Progenitor cell of endocrine pancreas (in vitro differentiated cells): Measurements from ENCODE around the gene ZSCAN18. TPM values are rescaled to one million over a fixed set of nuclear protein-coding genes. Genes with fewer than 3 reads are reported as not detected.
A peak's percentile ranks its signal among the peaks of the same experiment; 100 is the strongest.

Experiments
- DNase-seq: peaks from one replicate; pipeline ENCODE4 v3.0.0; 2021; ENCODE audit warnings: low spot score; ENCODE audit not compliant: unreplicated experiment
- H3K27ac Mint-ChIP-seq: 2 replicates; pipeline ENCODE4 v1.8.0; 2021; ENCODE audit warnings: mild to moderate bottlenecking, moderate library complexity, mixed read lengths
- H3K27me3 Mint-ChIP-seq: 2 replicates; pipeline ENCODE4 v1.8.0; 2021; ENCODE audit warnings: mixed read lengths
- H3K36me3 Mint-ChIP-seq: 2 replicates; pipeline ENCODE4 v1.8.0; 2022; ENCODE audit warnings: mixed read lengths; ENCODE audit not compliant: insufficient read depth
- H3K4me1 Mint-ChIP-seq: 2 replicates; pipeline ENCODE4 v1.8.0; 2021; ENCODE audit warnings: low read depth, mixed read lengths
- H3K4me3 Mint-ChIP-seq: 2 replicates; pipeline ENCODE4 v1.8.0; 2021; ENCODE audit warnings: low read depth, mild to moderate bottlenecking, moderate library complexity, mixed read lengths
- H3K9me3 Mint-ChIP-seq: 2 replicates; pipeline ENCODE4 v1.8.0; 2021; ENCODE audit warnings: low read depth, mixed read lengths
- total RNA-seq: library from RNA; stranded (reverse); gene quantifications from 2 replicates; pipeline ENCODE4 v1.2.1, GENCODE V29; 2021
- TF ChIP-seq, protein P1 (sequence below): fragments of 200-600 bp; sonication (generic); IDR thresholded peaks from one replicate; pipeline ENCODE4 v1.5.0; 2021; ENCODE audit warnings: antibody characterized with exemption, mild to moderate bottlenecking; ENCODE audit not compliant: unreplicated experiment

Gene ZSCAN18
- total RNA-seq, 1 donor from 2014 or later = 118 TPM

DNA sequence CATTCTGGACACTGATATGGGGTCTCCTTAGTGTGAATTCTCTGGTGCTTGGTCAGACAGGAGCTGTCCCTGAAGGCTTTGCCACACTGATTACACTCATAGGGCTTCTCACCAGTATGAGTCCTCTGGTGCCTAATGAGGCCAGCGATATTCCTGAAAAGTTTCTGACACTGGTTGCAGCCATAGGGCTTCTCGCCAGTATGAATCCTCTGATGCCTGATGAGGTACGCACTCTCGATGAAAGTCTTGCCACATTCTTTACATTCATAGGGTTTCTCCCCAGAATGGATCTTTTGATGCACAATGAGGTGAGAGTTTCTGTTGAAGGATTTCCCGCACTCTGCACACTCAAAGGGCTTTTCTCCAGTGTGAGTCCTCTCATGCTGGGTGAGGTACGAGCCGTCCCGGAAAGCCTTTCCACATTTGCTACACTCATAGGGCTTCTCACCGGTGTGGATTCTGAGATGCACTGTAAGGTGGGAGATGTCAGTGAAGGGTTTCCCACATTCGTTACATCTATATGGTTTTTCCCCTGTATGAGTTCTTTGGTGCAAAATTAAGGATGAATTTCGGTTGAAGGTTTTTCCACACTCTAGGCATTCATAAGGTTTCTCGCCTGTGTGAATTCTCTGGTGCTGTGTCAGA, 30.1 kb upstream of the ZSCAN18 start:
- Mint-ChIP-seq H3K4me1 (no peaks in the 10 kb centered on the region), H3K4me3 (no peak overlapping the region), H3K27ac (peak overlapping the region; percentile 45), H3K9me3 (peaks cover 68% of the 10 kb centered on the region), H3K36me3 (peaks cover 76% of the 10 kb centered on the region), H3K27me3 (no peaks in the 10 kb centered on the region)
- no peak for DNase-seq
- TF ChIP-seq, protein P1, sequence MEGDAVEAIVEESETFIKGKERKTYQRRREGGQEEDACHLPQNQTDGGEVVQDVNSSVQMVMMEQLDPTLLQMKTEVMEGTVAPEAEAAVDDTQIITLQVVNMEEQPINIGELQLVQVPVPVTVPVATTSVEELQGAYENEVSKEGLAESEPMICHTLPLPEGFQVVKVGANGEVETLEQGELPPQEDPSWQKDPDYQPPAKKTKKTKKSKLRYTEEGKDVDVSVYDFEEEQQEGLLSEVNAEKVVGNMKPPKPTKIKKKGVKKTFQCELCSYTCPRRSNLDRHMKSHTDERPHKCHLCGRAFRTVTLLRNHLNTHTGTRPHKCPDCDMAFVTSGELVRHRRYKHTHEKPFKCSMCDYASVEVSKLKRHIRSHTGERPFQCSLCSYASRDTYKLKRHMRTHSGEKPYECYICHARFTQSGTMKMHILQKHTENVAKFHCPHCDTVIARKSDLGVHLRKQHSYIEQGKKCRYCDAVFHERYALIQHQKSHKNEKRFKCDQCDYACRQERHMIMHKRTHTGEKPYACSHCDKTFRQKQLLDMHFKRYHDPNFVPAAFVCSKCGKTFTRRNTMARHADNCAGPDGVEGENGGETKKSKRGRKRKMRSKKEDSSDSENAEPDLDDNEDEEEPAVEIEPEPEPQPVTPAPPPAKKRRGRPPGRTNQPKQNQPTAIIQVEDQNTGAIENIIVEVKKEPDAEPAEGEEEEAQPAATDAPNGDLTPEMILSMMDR = no peak

DNA sequence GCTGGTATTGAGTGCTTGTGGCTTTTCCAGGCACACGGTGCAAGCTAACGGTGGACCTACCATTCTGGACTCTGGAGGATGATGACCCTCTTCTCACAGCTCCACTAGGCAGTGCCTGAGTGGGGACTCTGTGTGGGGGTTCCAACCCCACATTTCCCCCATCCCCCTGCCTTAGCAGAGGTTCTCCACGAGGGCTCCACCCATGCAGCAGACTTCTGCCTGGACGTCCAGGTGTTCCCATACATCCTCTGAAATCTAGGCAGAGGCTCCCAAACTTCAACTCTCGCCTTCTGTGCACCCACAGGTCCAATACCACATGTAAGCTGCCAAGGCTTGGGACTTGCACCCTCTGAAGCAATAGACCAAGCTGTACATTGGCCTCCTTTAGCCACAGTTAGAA, 25.3 kb upstream of the ZSCAN18 start:
- DNase-seq = no peak
- Mint-ChIP-seq H3K36me3 (peaks cover 40% of the 10 kb centered on the region), H3K27me3 (no peaks in the 10 kb centered on the region), H3K4me1 (no peaks in the 10 kb centered on the region), H3K27ac (no peak overlapping the region), H3K9me3 (peaks cover 71% of the 10 kb centered on the region), H3K4me3 (no peak overlapping the region)
- TF ChIP-seq, protein P1 = no peak

DNA sequence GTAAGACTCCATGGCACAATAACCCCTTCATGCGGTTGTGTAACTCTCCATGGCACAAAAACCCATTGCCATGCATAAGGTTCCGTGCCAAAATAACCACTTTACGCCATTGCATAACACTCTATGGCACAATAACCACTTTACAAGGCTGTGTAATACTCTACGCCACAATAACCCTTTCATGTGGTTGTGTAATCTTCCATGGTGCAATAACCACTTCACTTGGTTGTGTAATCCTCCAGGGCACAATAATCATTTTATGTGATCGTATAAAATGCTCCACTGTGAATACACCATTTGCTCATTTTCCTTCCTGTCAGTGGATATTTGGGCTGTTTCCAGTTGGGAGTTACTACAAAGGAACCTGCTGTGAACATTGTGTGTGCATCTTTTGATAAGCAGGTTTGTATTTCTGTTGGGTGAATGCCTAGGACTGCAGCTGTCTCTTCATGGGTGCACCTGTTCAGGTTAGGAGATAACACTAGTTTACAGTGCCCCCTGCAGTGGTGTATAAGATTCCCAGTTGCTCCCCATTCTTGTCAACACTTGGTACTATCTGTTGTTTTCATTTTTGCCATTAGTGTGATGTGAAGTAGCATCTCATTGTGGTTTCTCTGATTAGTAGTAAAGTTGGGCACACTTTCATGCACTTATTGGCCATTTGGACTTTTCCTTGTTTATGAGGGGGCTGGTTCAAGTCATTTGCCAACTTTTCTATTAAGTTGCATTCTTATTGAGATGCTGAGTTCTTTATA, 21.1 kb upstream of the ZSCAN18 start:
- DNase-seq = no peak
- H3K36me3 Mint-ChIP-seq = peaks cover 14% of the 10 kb centered on the region
- TF ChIP-seq, protein P1 = no peak
- H3K27ac Mint-ChIP-seq = no peak overlapping the region
- no peaks in the 10 kb centered on the region for H3K4me1 Mint-ChIP-seq
- no peak overlapping the region for H3K4me3 Mint-ChIP-seq
- H3K9me3 Mint-ChIP-seq = peaks cover 62% of the 10 kb centered on the region
- H3K27me3 Mint-ChIP-seq = no peaks in the 10 kb centered on the region

DNA sequence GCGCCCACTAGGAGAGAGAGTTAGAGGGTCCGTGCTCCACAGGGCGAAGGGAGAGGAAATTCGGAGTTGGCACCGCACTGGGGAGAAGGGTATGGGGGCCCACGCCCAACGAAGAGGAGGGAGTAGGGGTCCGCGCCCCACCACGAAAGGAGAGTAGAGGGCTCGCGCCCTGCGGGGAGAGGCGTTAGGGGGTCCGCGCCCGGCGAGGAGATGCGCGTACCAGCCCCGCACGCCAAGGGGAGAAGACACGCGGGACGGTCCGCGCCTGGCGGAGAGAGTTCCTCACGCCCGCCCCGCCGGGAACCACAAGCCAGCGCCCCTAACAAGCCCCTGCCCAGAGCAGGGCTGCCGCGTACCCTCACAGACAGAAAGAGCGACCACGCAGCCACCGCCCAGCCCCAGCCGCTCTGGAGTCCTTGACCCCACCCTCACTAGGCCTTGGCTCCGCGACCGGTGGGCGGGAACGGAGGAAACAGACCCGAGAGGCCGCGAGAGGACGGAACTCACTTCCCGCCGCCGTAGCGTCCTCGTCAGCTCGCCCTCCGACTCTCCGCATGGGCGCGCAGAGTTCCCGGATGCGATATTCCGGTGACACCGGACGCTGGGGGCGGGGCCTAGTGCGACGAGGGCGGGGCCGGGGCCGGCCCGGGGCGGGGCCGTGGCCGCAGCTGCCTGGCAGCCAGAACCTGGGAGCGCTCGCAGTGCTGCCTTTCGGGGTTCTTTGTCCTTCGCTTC, 20.0 kb upstream of the ZSCAN18 start:
- H3K9me3 Mint-ChIP-seq = peaks cover 60% of the 10 kb centered on the region
- H3K4me3 Mint-ChIP-seq = no peak overlapping the region
- H3K27ac Mint-ChIP-seq = no peak overlapping the region
- DNase-seq = no peak
- H3K27me3 Mint-ChIP-seq = no peaks in the 10 kb centered on the region
- H3K4me1 Mint-ChIP-seq = no peaks in the 10 kb centered on the region
- peaks cover 11% of the 10 kb centered on the region for H3K36me3 Mint-ChIP-seq
- TF ChIP-seq, protein P1 = no peak

DNA sequence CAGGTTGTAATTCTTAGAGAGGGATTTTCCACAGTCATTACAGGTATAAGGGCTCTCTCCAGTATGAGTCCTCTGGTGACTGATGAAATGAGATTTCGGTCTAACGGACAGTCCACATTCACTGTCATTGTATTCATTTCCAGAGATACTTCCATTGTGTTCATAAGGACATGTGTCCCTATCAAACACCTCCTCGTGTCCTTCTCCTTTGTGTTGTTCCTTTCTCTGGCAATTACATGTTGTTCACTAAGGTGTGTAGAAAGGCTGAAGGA, 10.5 kb upstream of the ZSCAN18 start:
- DNase-seq = no peak
- TF ChIP-seq, protein P1 = no peak
- Mint-ChIP-seq H3K36me3 (peaks cover 7% of the 10 kb centered on the region), H3K4me3 (no peak overlapping the region), H3K27ac (no peak overlapping the region), H3K9me3 (peaks cover 49% of the 10 kb centered on the region), H3K27me3 (no peaks in the 10 kb centered on the region), H3K4me1 (no peaks in the 10 kb centered on the region)
